ENCODE results near the gene EFHD1.
"Not testable (repeated sequence)": the region's sequence is repeated elsewhere in the genome, so short reads cannot be mapped to it uniquely, and the experiment has no call there.

The EFHD1 gene

DNA sequence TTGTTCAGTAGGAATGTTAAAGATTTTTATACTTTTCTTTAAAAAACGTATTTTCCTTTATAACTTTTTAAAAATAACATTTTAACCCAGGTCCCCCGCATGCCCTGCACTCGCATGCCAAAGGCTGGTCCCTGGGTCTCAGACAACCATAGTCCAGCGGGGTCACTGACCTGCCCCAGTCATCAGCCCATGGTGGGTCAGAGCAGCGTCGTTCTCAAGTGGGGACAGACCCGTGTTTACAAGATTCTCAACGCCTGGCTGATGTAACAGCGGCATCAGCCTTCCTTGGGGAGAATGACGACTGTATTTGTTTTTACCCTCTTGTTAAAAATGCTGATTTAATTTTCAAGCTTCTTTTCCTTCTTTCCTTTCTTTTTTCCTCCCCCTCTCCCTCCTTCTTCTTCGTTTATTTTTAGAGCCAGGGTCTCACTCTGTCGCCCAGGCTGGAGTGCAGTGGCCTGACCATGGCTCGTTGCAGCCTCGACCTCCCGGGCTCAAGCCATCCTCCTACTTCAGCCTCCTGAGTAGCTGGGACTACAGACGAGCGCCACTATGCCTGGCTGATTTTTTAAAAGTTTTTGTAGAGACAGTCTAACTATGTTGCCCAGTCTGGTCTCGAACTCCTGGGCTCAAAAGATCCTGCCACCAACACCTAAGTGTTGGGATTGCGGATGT, 1.0 kb upstream of the EFHD1 start:
- Mint-ChIP-seq H3K4me3 (peak overlapping the region; percentile 37), H3K36me3 (peaks cover 2% of the 10 kb centered on the region), H3K4me1 (peaks cover 2% of the 10 kb centered on the region), H3K27me3 (peaks cover 11% of the 10 kb centered on the region), H3K9me3 (no peaks in the 10 kb centered on the region), H3K27ac (no peak overlapping the region)
- DNase-seq (ENCODE audit: low spot score in 2 of 2) (no peak), ATAC-seq (ENCODE audit: low read depth) (no peak)

DNA sequence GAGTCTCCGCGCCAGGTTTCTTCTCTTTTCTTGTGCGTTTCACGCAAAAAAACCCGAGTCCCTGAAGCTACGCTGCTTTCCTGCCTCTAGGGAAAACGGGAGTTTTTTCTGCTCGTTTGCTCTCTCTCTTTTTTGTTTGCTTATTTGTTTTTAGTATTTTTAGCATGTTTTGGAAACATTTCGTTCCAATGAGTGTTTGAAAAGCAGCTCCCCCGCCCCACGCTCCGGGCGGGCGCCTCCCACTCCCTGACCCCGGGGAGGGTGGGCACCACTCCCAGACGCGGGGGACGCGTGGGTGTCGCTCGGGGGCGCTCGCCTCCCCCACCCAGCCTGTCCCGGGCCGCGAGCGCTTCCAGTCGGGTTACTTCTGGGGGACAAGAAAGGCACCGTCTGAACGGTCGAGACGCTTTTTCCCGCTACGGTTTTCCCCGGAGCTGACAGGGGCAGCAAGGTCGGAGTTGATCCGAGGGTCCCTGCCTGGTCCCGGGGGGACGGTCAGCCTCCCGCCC, 446 bp upstream of the EFHD1 start:
- peak; percentile 12 for ATAC-seq (ENCODE audit: low read depth)
- no peak overlapping the region for H3K27ac Mint-ChIP-seq
- H3K4me1 Mint-ChIP-seq = peaks cover 2% of the 10 kb centered on the region
- H3K4me3 Mint-ChIP-seq = peak overlapping the region; percentile 37
- peaks cover 2% of the 10 kb centered on the region for H3K36me3 Mint-ChIP-seq
- DNase-seq (ENCODE audit: low spot score in 2 of 2) = no peak
- no peaks in the 10 kb centered on the region for H3K9me3 Mint-ChIP-seq
- peaks cover 11% of the 10 kb centered on the region for H3K27me3 Mint-ChIP-seq

DNA sequence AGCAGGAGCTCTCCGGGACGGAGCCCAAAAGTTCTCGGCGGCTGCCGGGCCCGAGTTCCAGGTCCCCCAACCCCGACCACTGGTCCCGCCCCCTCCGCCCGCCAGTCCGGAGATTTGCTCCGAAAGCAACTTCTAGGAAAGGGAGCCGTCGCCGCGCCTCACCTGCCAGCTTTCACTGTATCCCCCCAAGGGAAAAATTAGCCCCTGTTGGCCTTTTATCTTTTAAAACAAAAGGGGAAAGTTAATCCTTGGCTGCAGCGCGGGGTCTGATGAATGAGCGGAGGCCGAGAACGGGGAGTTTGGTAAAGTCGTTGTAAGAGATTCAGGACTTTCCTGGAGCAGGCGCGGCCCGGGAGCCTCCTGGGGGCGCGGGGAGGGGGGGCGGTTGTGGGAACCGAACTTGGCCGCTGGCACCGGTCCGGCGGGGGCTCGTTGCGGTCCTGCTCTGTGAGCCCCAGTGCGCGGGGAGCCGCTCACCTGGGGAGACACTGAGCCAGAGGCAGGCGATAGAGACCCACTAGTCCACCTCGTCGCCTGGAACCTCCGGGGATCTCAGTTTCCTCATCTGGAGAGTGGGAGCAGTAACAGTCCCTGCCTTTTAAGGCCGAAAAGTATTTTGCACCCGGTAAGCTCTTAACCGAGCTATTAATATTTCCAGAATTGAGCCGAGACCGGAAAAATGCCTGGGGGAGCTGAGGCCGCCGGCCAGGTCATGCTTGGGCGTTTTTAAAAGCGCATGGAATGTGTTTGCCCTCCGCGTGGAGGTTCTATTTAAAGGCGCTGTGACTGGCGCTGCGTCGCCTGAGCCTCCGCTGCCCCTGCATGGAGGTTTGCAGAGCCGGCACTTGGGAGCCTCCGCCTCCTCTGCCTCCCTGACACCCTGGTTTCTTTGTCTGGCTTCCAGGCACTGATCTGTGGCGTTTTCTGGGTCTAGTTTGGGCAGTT, 1.1 kb downstream of the EFHD1 start:
- H3K27me3 Mint-ChIP-seq = peaks cover 11% of the 10 kb centered on the region
- ATAC-seq (ENCODE audit: low read depth) (no peak), DNase-seq (ENCODE audit: low spot score in 2 of 2) (no peak)
- no peak overlapping the region for H3K4me3 Mint-ChIP-seq
- H3K27ac Mint-ChIP-seq = no peak overlapping the region
- H3K36me3 Mint-ChIP-seq = peaks cover 2% of the 10 kb centered on the region
- no peaks in the 10 kb centered on the region for H3K9me3 Mint-ChIP-seq
- H3K4me1 Mint-ChIP-seq = peaks cover 2% of the 10 kb centered on the region

- ATAC-seq (ENCODE audit: low read depth); H3K4me1 Mint-ChIP-seq; DNase-seq (ENCODE audit: low spot score in 2 of 2); H3K27ac Mint-ChIP-seq; H3K9me3 Mint-ChIP-seq; H3K4me3 Mint-ChIP-seq; H3K36me3 Mint-ChIP-seq: not testable (repeated sequence)
- H3K27me3 Mint-ChIP-seq = peaks cover 14% of the 10 kb centered on the region
Observed at GRCh38 chr2:232635376-232635775, 2.0 kb downstream of the EFHD1 start.

- no peak overlapping the region for H3K4me3 Mint-ChIP-seq
- H3K9me3 Mint-ChIP-seq = no peaks in the 10 kb centered on the region
- peaks cover 2% of the 10 kb centered on the region for H3K36me3 Mint-ChIP-seq
- H3K27me3 Mint-ChIP-seq = peaks cover 14% of the 10 kb centered on the region
- ATAC-seq (ENCODE audit: low read depth) (no peak), DNase-seq (ENCODE audit: low spot score in 2 of 2) (no peak)
- H3K4me1 Mint-ChIP-seq = peaks cover 2% of the 10 kb centered on the region
- no peak overlapping the region for H3K27ac Mint-ChIP-seq
Observed at GRCh38 chr2:232635820-232636219, 2.4 kb downstream of the EFHD1 start.

DNA sequence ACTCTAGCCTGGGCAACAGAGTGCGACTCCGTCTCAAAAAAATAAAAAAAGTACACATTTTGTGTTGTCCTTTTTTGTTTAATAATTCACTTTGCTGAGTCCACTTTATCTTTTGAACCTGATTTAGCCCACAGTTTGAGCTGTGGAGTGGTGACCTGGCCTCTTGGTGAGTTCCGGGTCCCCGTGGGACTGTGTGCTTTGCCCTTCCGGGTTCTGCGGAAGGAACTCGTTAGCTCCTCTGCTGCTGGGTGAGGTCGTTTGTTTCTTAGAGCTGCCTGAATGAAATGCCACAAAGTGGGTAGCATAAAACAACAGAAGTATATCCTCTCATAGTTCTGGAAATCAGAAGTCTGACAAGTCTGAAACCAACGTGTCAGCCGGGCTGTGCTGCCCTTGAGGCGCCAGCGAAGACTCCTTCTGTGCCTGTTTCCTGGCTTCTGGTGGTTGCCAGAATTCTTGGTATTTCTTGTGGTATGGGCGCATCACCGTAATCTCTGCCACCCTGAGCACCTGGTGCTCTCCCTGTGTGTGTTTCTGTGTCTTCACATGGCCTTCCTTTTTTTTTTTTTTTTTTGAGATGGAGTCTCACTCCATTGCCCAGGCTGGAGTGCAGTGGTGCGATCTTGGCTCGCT, 3.5 kb downstream of the EFHD1 start:
- Mint-ChIP-seq H3K27me3 (peaks cover 13% of the 10 kb centered on the region), H3K9me3 (no peaks in the 10 kb centered on the region), H3K36me3 (no peaks in the 10 kb centered on the region), H3K4me1 (peaks cover 2% of the 10 kb centered on the region), H3K27ac (no peak overlapping the region), H3K4me3 (no peak overlapping the region)
- ATAC-seq (ENCODE audit: low read depth) (no peak), DNase-seq (ENCODE audit: low spot score in 2 of 2) (no peak)

- DNase-seq (ENCODE audit: low spot score in 2 of 2) (no peak), ATAC-seq (ENCODE audit: low read depth) (no peak)
- Mint-ChIP-seq H3K4me1 (no peaks in the 10 kb centered on the region), H3K9me3 (no peaks in the 10 kb centered on the region), H3K36me3 (no peaks in the 10 kb centered on the region), H3K27me3 (peaks cover 10% of the 10 kb centered on the region), H3K4me3 (no peak overlapping the region), H3K27ac (no peak overlapping the region)
Observed at GRCh38 chr2:232637866-232638583, 4.6 kb downstream of the EFHD1 start.

DNA sequence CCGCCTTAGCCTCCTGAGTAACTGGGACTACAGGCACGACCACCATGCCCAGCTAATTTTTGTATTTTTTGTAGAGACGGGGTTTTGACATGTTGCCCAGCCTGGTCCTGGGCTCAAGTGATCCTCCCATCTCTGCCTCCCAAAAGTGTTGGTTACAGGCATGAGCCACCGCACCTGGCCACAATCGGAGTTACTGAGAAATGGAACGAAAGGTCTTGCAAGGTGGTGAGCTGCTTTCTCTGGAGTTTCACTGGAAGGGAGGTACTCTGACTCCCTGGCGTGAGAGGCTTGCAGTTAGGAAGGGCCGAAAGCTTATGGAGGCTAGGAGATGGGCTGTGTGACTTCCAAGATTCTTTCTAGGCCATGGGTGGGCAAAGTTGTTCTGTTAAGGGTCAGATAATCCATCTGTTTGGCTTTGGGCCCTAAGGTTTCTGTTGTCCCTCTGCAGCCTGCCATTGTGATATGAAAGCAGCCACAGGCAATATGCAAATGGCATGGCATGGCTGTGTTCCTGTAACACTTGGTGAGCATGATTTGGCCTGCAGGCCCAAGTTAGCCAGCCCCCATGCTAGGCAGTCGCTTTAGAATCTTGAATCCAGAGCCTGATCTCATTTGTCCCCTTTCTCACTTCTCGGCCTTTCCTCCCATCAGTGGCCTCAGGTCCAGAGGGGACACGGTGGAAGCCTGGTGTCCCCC, 7.9 kb downstream of the EFHD1 start:
- Mint-ChIP-seq H3K4me3 (no peak overlapping the region), H3K27me3 (peaks cover 8% of the 10 kb centered on the region), H3K4me1 (no peaks in the 10 kb centered on the region), H3K9me3 (no peaks in the 10 kb centered on the region), H3K27ac (no peak overlapping the region), H3K36me3 (no peaks in the 10 kb centered on the region)
- DNase-seq (ENCODE audit: low spot score in 2 of 2) (no peak), ATAC-seq (ENCODE audit: low read depth) (no peak)

DNA sequence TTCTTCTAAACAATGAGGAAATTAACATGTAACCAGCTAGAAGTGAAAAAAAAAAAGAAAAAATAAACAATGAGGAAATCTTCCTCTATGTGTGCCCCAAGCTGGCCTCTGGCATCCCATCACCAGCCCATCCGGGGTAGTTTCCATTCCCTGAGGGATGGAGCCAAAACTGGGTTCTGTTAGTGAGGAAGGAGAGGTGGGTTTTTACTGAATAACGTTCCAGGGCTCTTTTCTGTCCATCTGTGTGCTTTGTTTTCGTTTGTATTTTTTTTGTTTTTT, 9.7 kb downstream of the EFHD1 start:
- no peak for DNase-seq (ENCODE audit: low spot score in 2 of 2)
- Mint-ChIP-seq H3K9me3 (no peaks in the 10 kb centered on the region), H3K27ac (no peak overlapping the region), H3K36me3 (no peaks in the 10 kb centered on the region), H3K27me3 (peaks cover 11% of the 10 kb centered on the region), H3K4me1 (no peaks in the 10 kb centered on the region), H3K4me3 (no peak overlapping the region)
- no peak for ATAC-seq (ENCODE audit: low read depth)

DNA sequence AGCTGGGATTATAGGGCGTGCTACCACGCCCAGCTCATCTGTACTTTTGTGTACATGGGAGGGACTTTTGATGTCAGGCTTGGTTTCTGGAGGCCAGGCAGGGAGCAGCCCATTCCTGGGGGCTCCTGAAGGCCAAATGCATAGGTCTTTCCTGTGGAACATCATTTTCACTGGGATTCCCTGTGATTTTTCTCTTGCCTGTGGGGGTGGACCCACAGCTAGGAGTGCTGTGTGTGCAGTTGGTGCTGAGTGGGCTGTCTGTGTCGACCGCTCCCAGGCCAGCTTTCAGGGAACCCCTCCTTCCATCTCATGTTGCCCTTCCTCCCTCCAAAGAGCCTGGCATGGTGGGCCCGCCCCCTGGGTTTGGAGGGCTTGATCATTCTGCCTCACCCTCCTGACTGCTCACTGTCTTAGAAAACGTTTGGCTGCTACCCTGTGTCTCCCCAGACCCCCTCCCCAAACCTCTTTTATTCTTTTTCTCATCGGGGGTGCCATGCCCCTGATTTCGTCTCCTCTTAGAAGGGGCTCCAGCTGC, 10.5 kb downstream of the EFHD1 start:
- no peak overlapping the region for H3K4me3 Mint-ChIP-seq
- DNase-seq (ENCODE audit: low spot score in 2 of 2) (no peak), ATAC-seq (ENCODE audit: low read depth) (no peak)
- H3K36me3 Mint-ChIP-seq = no peaks in the 10 kb centered on the region
- peaks cover 11% of the 10 kb centered on the region for H3K27me3 Mint-ChIP-seq
- H3K4me1 Mint-ChIP-seq = no peaks in the 10 kb centered on the region
- no peaks in the 10 kb centered on the region for H3K9me3 Mint-ChIP-seq
- H3K27ac Mint-ChIP-seq = no peak overlapping the region

- Mint-ChIP-seq H3K4me3 (no peak overlapping the region), H3K4me1 (no peaks in the 10 kb centered on the region), H3K27ac (no peak overlapping the region), H3K36me3 (no peaks in the 10 kb centered on the region), H3K27me3 (peaks cover 8% of the 10 kb centered on the region), H3K9me3 (no peaks in the 10 kb centered on the region)
- DNase-seq (ENCODE audit: low spot score in 2 of 2) (no peak), ATAC-seq (ENCODE audit: low read depth) (no peak)
Observed at GRCh38 chr2:232645061-232645460, 11.7 kb downstream of the EFHD1 start.

DNA sequence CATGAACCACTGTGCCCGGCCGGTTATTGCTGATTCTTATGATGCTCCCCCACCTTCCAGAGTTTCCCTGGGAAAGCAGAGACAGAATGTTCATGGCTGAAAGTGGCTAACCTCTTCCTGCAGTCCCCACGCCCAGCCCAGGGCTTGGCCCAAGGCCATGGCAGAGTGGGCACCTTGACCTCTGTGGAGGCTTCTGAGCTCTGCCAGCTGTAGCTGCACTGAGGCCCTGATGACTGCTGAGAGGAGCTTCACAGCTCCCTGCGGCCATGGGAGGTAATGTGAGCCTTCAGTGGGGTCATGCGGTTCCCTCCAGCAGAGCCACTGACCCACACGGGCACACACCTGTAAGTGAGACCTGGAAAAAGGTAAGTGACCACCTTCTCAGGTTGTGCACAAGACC, 13.3 kb downstream of the EFHD1 start:
- Mint-ChIP-seq H3K4me3 (no peak overlapping the region), H3K27me3 (peaks cover 7% of the 10 kb centered on the region), H3K9me3 (no peaks in the 10 kb centered on the region), H3K4me1 (no peaks in the 10 kb centered on the region), H3K27ac (no peak overlapping the region), H3K36me3 (no peaks in the 10 kb centered on the region)
- no peak for ATAC-seq (ENCODE audit: low read depth)
- no peak for DNase-seq (ENCODE audit: low spot score in 2 of 2)

DNA sequence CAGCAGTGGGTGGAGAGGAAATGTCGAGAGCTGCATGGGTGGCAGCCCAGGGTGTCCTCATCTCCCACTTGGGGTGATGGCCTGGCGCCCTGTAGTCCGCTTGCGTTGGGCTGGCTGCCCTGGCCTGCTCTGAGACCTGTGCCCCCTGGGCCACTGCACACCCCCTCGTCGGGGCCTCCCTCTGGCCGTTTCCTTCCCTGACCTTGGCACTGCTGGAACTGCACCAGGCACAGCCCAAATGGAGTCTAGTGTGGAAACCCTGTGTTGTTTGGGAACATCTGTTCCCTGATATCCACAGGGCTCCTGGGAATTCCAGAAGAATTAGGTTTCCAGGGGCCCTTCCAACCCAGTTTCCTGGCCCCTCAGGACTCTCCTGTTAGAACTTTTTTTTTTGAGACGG, 13.9 kb downstream of the EFHD1 start:
- Mint-ChIP-seq H3K27ac (no peak overlapping the region), H3K27me3 (peaks cover 7% of the 10 kb centered on the region), H3K4me1 (no peaks in the 10 kb centered on the region), H3K36me3 (no peaks in the 10 kb centered on the region), H3K9me3 (no peaks in the 10 kb centered on the region), H3K4me3 (no peak overlapping the region)
- DNase-seq (ENCODE audit: low spot score in 2 of 2) = no peak
- no peak for ATAC-seq (ENCODE audit: low read depth)
